AG09309 (cell line): ENCODE data around the gene OAT.
A peak's percentile ranks its signal among the peaks of the same experiment; 100 is the strongest.

Experiments used
- DNase-seq: peaks from one replicate; pipeline ENCODE4 v3.0.0-alpha.2; 2010; ENCODE audit warnings: low read depth
- H3K4me3 ChIP-seq: 2 replicates; pipeline ENCODE4 v1.5.1; 2011; ENCODE audit warnings: mild to moderate bottlenecking, low read depth, low read length, moderate library complexity; ENCODE audit not compliant: control insufficient read depth
- CTCF ChIP-seq: IDR thresholded peaks from 2 replicates; pipeline ENCODE4 v1.5.1; 2011; ENCODE audit warnings: mild to moderate bottlenecking, low read depth, low read length, inconsistent platforms; ENCODE audit not compliant: insufficient read depth, control insufficient read depth; ENCODE audit errors: missing control alignments

The OAT gene

GRCh38 chr10:124392626-124393342, 25.9 kb downstream of the OAT start:
- TF ChIP-seq CTCF = no peak
- H3K4me3 ChIP-seq = no peak overlapping the region
- DNase-seq = no peak

- TF ChIP-seq CTCF = no peak
- no peak for DNase-seq
- no peak overlapping the region for H3K4me3 ChIP-seq
Measured at GRCh38 chr10:124390471-124391187, 28.1 kb downstream of the OAT start.

DNA sequence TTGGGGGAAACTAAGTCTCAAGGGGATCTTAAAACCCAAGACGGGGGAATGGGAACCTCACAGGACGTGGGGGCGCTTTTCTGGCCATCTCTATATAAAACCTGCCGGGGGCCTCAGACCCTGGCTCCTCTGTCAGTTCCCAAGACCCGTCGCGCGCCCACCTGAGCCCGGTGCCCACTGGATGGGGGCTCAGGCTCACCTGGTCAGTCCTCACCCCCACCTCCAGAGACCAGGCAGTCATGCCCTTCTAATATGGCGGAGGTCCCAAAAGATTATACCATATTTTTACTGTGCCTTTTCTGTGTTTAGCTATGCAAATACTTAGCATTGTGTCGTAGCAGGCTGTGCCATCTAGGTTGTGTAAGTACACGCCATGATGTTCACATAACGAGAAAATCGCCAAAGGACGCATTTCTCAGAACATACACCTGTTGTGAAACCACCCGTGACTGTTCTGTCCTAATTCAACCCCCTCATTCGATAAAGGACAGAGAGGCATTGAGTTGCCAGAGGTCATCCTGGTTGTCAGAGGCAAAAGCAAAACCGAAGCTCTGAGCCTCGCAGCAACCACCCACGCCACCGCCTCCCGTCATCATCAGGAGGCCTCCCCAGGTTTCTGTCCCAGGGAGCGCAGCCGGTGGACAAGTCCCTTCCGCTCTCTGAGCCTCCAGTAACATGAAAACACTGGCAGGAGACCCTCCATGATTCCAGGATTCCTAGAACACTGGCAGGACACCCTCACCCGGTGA, 28.9 kb downstream of the OAT start:
- no peak overlapping the region; the same call in 1 of the 2 replicates for H3K4me3 ChIP-seq
- no peak for DNase-seq
- no peak for TF ChIP-seq CTCF

GRCh38 chr10:124388823-124389612, 29.7 kb downstream of the OAT start:
- DNase-seq = peak; percentile 14
- TF ChIP-seq CTCF = peak; percentile 86
- peak overlapping the region; percentile 7; the same call in 1 of the 2 replicates for H3K4me3 ChIP-seq

DNA sequence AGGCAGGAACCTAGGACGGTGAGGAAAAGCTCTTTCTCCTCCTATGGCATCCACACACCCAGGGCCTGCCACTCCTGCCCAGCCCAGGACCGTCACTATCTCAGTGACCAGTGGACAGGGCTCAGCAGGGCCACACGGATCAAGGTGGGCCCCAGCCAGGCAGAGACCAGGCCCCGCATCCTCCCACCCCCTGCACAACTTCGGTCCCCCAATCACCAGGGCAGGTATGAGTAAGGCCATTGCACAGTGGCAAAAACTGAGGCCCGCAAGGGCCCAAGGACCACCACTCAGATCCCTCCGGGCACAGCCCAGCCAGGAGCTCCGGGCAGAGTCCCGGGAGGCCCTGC, 30.3 kb downstream of the OAT start:
- TF ChIP-seq CTCF = no peak
- DNase-seq = no peak
- no peak overlapping the region for H3K4me3 ChIP-seq

- DNase-seq = no peak
- no peak overlapping the region for H3K4me3 ChIP-seq
- TF ChIP-seq CTCF = no peak
Measured at GRCh38 chr10:124387078-124387874, 31.4 kb downstream of the OAT start.
